ENCODE measurements around the gene MICALL2.

The MICALL2 gene

GRCh38 chr7:1433128-1433920 is 25.9 kb downstream of the MICALL2 start:
- no peak for DNase-seq (ENCODE audit: low read depth)

GRCh38 chr7:1432411-1433082 is 26.7 kb downstream of the MICALL2 start:
- DNase-seq (ENCODE audit: low read depth) = peak; percentile 85

GRCh38 chr7:1431634-1432380 is 27.5 kb downstream of the MICALL2 start:
- DNase-seq (ENCODE audit: low read depth) = no peak

GRCh38 chr7:1431226-1431625 is 28.0 kb downstream of the MICALL2 start:
- DNase-seq (ENCODE audit: low read depth) = no peak

GRCh38 chr7:1430056-1430845 is 29.0 kb downstream of the MICALL2 start:
- no peak for DNase-seq (ENCODE audit: low read depth)

GRCh38 chr7:1428941-1429501 is 30.2 kb downstream of the MICALL2 start:
- no peak for DNase-seq (ENCODE audit: low read depth)

- DNase-seq (ENCODE audit: low read depth) = no peak
Measured at GRCh38 chr7:1427064-1427657, 32.1 kb downstream of the MICALL2 start.

- no peak for DNase-seq (ENCODE audit: low read depth)
Measured at GRCh38 chr7:1426474-1426873, 32.8 kb downstream of the MICALL2 start.

GRCh38 chr7:1425292-1426136 is 33.8 kb downstream of the MICALL2 start:
- DNase-seq (ENCODE audit: low read depth) = no peak

GRCh38 chr7:1424041-1424440 is 35.2 kb downstream of the MICALL2 start:
- DNase-seq (ENCODE audit: low read depth) = no peak

- DNase-seq (ENCODE audit: low read depth) = no peak
Measured at GRCh38 chr7:1423264-1423811, 35.9 kb downstream of the MICALL2 start.

- DNase-seq (ENCODE audit: low read depth) = no peak
Measured at GRCh38 chr7:1422512-1423263, 36.6 kb downstream of the MICALL2 start.

GRCh38 chr7:1421946-1422345 is 37.3 kb downstream of the MICALL2 start:
- DNase-seq (ENCODE audit: low read depth) = no peak

GRCh38 chr7:1421020-1421790 is 38.1 kb downstream of the MICALL2 start:
- DNase-seq (ENCODE audit: low read depth) = no peak

GRCh38 chr7:1419688-1420087 is 39.6 kb downstream of the MICALL2 start:
- DNase-seq (ENCODE audit: low read depth) = no peak

- DNase-seq (ENCODE audit: low read depth) = no peak
Measured at GRCh38 chr7:1419310-1419634, 40.0 kb downstream of the MICALL2 start.

- no peak for DNase-seq (ENCODE audit: low read depth)
Measured at GRCh38 chr7:1418505-1419309, 40.6 kb downstream of the MICALL2 start.

Data from activated T-cell treated with anti-CD3 and anti-CD28 coated beads for 1 hour (primary cell).